ENCODE data around the gene CASZ1. TPM values are rescaled to one million over a fixed set of nuclear protein-coding genes. Genes with fewer than 3 reads are reported as not detected.

Gene CASZ1
- total RNA-seq, 1 experiment from 2014 or later = 15.2 TPM

DNA sequence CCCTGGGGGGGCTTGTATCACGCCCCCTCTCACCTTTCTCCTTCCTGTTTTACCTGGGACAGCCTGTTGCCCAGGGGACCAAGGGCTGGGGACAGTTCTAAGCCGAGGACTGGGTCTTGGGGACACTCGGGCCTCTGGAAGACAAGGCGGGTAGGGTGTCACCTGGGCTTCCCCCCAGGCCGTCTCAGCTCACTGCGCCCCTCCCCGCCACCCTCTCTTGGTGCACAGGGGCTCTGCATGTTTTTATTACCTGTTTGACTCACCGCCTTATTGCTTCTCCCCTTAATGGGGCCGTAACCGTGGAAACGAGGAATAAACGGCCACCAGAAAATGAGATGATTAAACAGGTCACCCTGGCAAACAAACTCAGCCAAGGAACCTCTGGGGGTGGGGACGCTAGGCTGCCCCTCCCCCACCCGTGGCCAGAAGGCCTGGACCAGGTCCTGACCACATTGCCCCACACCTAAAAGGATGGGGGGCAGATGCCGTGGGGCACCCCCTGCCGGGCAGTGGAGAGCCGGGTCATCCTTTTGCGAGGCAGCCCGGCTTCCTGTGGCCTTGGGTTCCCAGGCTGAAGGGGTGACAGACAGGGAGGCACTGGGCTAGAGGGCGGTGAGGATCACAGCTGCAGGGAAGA is 109.9 kb downstream of the CASZ1 start:
- peak; percentile 49 to 66 for DNase-seq
- Histone ChIP-seq H3K4me3 (no peak overlapping the region; the same call in 1 of the 2 replicates), H3K79me2 (ENCODE audit: low read depth) (no peaks in the 10 kb centered on the region), H3K27ac (peak overlapping the region; percentile 46), H4K20me1 (ENCODE audit: insufficient read depth) (no peaks in the 10 kb centered on the region), H2AFZ (no peak overlapping the region), H3K4me1 (replicated peaks; ENCODE audit: insufficient read depth) (peaks cover 24% of the 10 kb centered on the region), H3K27me3 (ENCODE audit: insufficient read depth, low read depth) (no peaks in the 10 kb centered on the region), H3K36me3 (ENCODE audit: low read depth) (no peaks in the 10 kb centered on the region), H3F3A (ENCODE audit: insufficient read depth, low read depth) (peaks cover 5% of the 10 kb centered on the region; the same call in 1 of the 2 replicates), H3K9me2 (ENCODE audit: insufficient read depth) (no peaks in the 10 kb centered on the region), H3K4me2 (peak overlapping the region; percentile 58), H3K9me3 (ENCODE audit: insufficient read depth, low read depth) (no peaks in the 10 kb centered on the region)
- ChIA-PET CTCF (no interaction called here), POLR2A (ENCODE audit: unreplicated experiment) (interaction anchor here (0.6 kb wide), 2 partner anchors 12 to 40 kb away, joined by 3 to 7 read pairs; no protein-coding TSS in a partner anchor)
- no TSS peak for BruUV-seq (replicated peaks)
- no peak for TF ChIP-seq EZH2 (IDR thresholded peaks at IDR 0.05; ENCODE audit: low read depth)
- TF ChIP-seq, protein P1, sequence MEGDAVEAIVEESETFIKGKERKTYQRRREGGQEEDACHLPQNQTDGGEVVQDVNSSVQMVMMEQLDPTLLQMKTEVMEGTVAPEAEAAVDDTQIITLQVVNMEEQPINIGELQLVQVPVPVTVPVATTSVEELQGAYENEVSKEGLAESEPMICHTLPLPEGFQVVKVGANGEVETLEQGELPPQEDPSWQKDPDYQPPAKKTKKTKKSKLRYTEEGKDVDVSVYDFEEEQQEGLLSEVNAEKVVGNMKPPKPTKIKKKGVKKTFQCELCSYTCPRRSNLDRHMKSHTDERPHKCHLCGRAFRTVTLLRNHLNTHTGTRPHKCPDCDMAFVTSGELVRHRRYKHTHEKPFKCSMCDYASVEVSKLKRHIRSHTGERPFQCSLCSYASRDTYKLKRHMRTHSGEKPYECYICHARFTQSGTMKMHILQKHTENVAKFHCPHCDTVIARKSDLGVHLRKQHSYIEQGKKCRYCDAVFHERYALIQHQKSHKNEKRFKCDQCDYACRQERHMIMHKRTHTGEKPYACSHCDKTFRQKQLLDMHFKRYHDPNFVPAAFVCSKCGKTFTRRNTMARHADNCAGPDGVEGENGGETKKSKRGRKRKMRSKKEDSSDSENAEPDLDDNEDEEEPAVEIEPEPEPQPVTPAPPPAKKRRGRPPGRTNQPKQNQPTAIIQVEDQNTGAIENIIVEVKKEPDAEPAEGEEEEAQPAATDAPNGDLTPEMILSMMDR (conservative IDR thresholded peaks at IDR 0.05) = no peak
- intact Hi-C loops (cut with micrococcal nuclease; ENCODE audit: unreplicated experiment) = no loop called here

DNA sequence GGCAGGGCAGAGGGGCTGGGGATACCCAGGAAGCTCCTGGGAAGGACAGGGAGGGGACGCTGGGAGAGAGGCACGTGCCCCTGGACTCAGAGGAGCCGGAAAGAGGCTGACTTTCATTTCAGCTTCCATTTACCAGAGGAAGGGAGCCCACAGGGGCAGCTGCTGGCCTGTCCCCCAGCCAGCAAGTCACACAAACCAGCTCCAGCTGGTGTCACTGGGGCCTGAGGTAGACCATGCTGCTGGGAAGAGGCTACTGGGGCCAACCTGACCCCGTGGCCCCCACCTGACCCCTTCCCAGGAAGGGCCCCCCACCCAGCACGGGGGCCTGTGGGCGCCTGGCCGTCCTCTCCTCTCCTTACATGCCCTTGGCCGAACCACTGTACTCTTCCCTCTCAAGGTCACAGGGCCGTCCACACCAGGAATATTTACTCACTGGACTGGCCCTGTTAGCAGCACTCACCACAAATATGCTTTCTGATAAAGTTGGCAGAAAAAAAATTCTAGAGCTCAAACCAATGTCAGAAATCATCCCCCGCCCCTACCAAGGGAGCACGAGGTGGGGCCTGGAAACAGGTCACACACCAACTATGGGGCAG is 110.5 kb downstream of the CASZ1 start:
- H3K4me3 ChIP-seq = no peak overlapping the region; the same call in 1 of the 2 replicates
- H3K9me3 ChIP-seq (ENCODE audit: insufficient read depth, low read depth) = no peaks in the 10 kb centered on the region
- no peak for TF ChIP-seq EZH2 (IDR thresholded peaks at IDR 0.05; ENCODE audit: low read depth)
- TF ChIP-seq, protein P1 (conservative IDR thresholded peaks at IDR 0.05) = no peak
- H3F3A ChIP-seq (ENCODE audit: insufficient read depth, low read depth) = peaks cover 5% of the 10 kb centered on the region; the same call in 1 of the 2 replicates
- intact Hi-C loops (cut with micrococcal nuclease; ENCODE audit: unreplicated experiment) = no loop called here
- H3K4me1 ChIP-seq (replicated peaks; ENCODE audit: insufficient read depth) = peaks cover 24% of the 10 kb centered on the region
- H3K27ac ChIP-seq = peak overlapping the region; percentile 46
- H2AFZ ChIP-seq = no peak overlapping the region
- H4K20me1 ChIP-seq (ENCODE audit: insufficient read depth) = no peaks in the 10 kb centered on the region
- DNase-seq = peak in 1 of 2 experiments; percentile 39
- H3K9me2 ChIP-seq (ENCODE audit: insufficient read depth) = no peaks in the 10 kb centered on the region
- peak overlapping the region; percentile 58 for H3K4me2 ChIP-seq
- CTCF ChIA-PET = no interaction called here
- no peaks in the 10 kb centered on the region for H3K79me2 ChIP-seq (ENCODE audit: low read depth)
- no peaks in the 10 kb centered on the region for H3K36me3 ChIP-seq (ENCODE audit: low read depth)
- H3K27me3 ChIP-seq (ENCODE audit: insufficient read depth, low read depth) = no peaks in the 10 kb centered on the region
- BruUV-seq (replicated peaks) = no TSS peak
- POLR2A ChIA-PET (ENCODE audit: unreplicated experiment) = interaction anchor here (0.6 kb wide), 2 partner anchors 13 to 41 kb away, joined by 3 to 7 read pairs; no protein-coding TSS in a partner anchor

DNA sequence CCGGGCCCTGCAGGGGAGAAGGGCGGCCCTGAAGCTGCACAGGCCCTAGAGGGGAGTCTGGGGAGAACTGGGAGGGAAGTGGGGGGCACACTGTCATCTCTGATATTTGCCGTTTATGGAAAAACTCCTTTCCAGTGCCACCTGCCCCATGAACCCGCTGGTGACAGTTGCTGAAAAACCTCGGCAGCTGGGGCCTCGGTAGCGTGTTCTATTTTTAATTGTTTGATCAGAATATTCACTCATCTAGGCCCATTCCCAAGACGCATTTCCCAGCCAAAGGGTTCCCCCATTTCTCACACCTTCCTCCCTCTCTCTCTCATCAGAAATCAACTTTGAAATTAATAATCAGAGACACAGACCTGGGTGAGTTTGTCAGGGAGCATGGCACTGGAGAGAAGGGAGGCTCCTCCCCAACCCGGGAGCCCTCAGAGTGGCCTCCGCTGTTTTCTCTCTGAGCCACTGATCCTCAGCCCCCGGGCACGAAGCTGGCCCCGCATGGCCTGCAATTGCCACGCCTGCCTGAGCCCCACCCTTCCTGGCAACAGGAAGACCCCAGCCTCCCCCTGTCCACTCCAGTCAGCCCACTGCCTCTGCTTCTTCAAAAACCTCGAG is 111.1 kb downstream of the CASZ1 start:
- no peaks in the 10 kb centered on the region for H4K20me1 ChIP-seq (ENCODE audit: insufficient read depth)
- intact Hi-C loops (cut with micrococcal nuclease; ENCODE audit: unreplicated experiment) = no loop called here
- no peak overlapping the region for H3K4me3 ChIP-seq
- ChIA-PET POLR2A (ENCODE audit: unreplicated experiment) (no interaction called here), CTCF (no interaction called here)
- no peaks in the 10 kb centered on the region for H3K9me2 ChIP-seq (ENCODE audit: insufficient read depth)
- TF ChIP-seq, protein P1 (conservative IDR thresholded peaks at IDR 0.05) = no peak
- no peak for TF ChIP-seq EZH2 (IDR thresholded peaks at IDR 0.05; ENCODE audit: low read depth)
- BruUV-seq (replicated peaks) = no TSS peak
- no peaks in the 10 kb centered on the region for H3K36me3 ChIP-seq (ENCODE audit: low read depth)
- no peak overlapping the region for H2AFZ ChIP-seq
- no peak overlapping the region for H3K27ac ChIP-seq
- H3K4me2 ChIP-seq = no peak overlapping the region
- no peaks in the 10 kb centered on the region for H3K9me3 ChIP-seq (ENCODE audit: insufficient read depth, low read depth)
- H3K27me3 ChIP-seq (ENCODE audit: insufficient read depth, low read depth) = no peaks in the 10 kb centered on the region
- H3K79me2 ChIP-seq (ENCODE audit: low read depth) = no peaks in the 10 kb centered on the region
- DNase-seq = no peak
- peaks cover 24% of the 10 kb centered on the region for H3K4me1 ChIP-seq (replicated peaks; ENCODE audit: insufficient read depth)
- H3F3A ChIP-seq (ENCODE audit: insufficient read depth, low read depth) = peaks cover 5% of the 10 kb centered on the region; the same call in 1 of the 2 replicates

All from PC-9 (cell line).